NB4 (cell line): ENCODE results near the gene NCK2.

ENCODE experiments used
- MYC ChIP-seq: IDR thresholded peaks from 2 replicates; pipeline ENCODE4 v1.6.1; 2011; ENCODE audit warnings: low read depth, low read length
- TF ChIP-seq, protein P1 (sequence below): IDR thresholded peaks from one replicate; pipeline ENCODE4 v1.5.1; 2012; ENCODE audit warnings: low read depth, low read length

DNA sequence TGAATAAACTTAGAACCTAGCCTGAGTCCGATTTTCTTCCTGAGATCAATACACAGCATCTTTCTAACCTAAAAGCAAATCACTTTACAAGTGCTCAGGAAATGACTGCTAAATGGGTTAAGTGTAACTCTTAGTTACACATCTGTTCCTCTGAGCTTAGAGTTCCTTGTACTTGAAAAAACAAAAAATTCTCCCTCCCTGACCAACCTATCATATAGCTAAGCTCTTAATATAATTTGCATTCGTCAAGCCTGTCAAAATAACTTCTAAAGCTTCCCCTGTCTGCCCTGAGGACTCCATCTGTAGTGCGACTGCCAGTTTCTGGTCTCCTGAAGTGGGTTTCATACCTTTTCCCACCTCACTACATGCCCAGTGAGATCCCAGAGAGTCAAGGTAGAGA lies 190.4 kb downstream of the NCK2 start:
- TF ChIP-seq, protein P1, sequence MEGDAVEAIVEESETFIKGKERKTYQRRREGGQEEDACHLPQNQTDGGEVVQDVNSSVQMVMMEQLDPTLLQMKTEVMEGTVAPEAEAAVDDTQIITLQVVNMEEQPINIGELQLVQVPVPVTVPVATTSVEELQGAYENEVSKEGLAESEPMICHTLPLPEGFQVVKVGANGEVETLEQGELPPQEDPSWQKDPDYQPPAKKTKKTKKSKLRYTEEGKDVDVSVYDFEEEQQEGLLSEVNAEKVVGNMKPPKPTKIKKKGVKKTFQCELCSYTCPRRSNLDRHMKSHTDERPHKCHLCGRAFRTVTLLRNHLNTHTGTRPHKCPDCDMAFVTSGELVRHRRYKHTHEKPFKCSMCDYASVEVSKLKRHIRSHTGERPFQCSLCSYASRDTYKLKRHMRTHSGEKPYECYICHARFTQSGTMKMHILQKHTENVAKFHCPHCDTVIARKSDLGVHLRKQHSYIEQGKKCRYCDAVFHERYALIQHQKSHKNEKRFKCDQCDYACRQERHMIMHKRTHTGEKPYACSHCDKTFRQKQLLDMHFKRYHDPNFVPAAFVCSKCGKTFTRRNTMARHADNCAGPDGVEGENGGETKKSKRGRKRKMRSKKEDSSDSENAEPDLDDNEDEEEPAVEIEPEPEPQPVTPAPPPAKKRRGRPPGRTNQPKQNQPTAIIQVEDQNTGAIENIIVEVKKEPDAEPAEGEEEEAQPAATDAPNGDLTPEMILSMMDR, result no peak
- no peak for TF ChIP-seq MYC
